Effector memory CD4-positive, alpha-beta T cell (primary cell): ENCODE results near the gene CDS1.

Source experiments
- DNase-seq, 3 donors: peaks; one replicate each; pipeline ENCODE4 v3.0.0-alpha.2; 2020
- H3K27ac ChIP-seq: 2 replicates; pipeline ENCODE4 v1.7.0; 2013; ENCODE audit warnings: mild to moderate bottlenecking, low read length, moderate library complexity; ENCODE audit not compliant: insufficient read depth, poor library complexity, severe bottlenecking
- H3K27me3 ChIP-seq: replicated peaks from 2 replicates; pipeline ENCODE4 v1.7.0; 2013; ENCODE audit warnings: mild to moderate bottlenecking, low read length; ENCODE audit not compliant: insufficient read depth, control insufficient read depth, poor library complexity, severe bottlenecking
- H3K36me3 ChIP-seq: 2 replicates; pipeline ENCODE4 v1.7.0; 2013; ENCODE audit warnings: mild to moderate bottlenecking, low read length, moderate library complexity; ENCODE audit not compliant: control insufficient read depth, insufficient read depth
- H3K4me1 ChIP-seq: 2 replicates; pipeline ENCODE4 v1.7.0; 2013; ENCODE audit warnings: low read length, mild to moderate bottlenecking; ENCODE audit not compliant: control insufficient read depth, insufficient read depth, poor library complexity, severe bottlenecking
- H3K4me3 ChIP-seq: 2 replicates; pipeline ENCODE4 v1.7.0; 2013; ENCODE audit warnings: low read length, low read depth, mild to moderate bottlenecking; ENCODE audit not compliant: insufficient read depth, poor library complexity, severe bottlenecking
- H3K9me3 ChIP-seq: 2 replicates; pipeline ENCODE4 v1.7.0; 2013; ENCODE audit warnings: mild to moderate bottlenecking, low read length, moderate library complexity; ENCODE audit not compliant: control insufficient read depth

CDS1 gene

GRCh38 chr4:84697159-84697558, 114.2 kb downstream of the CDS1 start:
- DNase-seq = no peak
- H3K9me3 ChIP-seq = no peaks in the 10 kb centered on the region
- no peaks in the 10 kb centered on the region for H3K27me3 ChIP-seq
- H3K4me1 ChIP-seq = no peaks in the 10 kb centered on the region
- no peak overlapping the region for H3K4me3 ChIP-seq
- H3K36me3 ChIP-seq = no peaks in the 10 kb centered on the region
- H3K27ac ChIP-seq = no peak overlapping the region

GRCh38 chr4:84697615-84698201, 114.8 kb downstream of the CDS1 start:
- Histone ChIP-seq H3K4me1 (no peaks in the 10 kb centered on the region), H3K27ac (no peak overlapping the region), H3K27me3 (no peaks in the 10 kb centered on the region), H3K9me3 (no peaks in the 10 kb centered on the region), H3K4me3 (no peak overlapping the region), H3K36me3 (no peaks in the 10 kb centered on the region)
- DNase-seq = no peak

GRCh38 chr4:84699001-84699671, 116.2 kb downstream of the CDS1 start:
- Histone ChIP-seq H3K27me3 (no peaks in the 10 kb centered on the region), H3K27ac (no peak overlapping the region), H3K4me1 (no peaks in the 10 kb centered on the region), H3K4me3 (no peak overlapping the region), H3K36me3 (no peaks in the 10 kb centered on the region), H3K9me3 (no peaks in the 10 kb centered on the region)
- no peak for DNase-seq
